Muscle layer of colon (tissue), 2 donors: ENCODE measurements around the gene RCC1.
"Not testable (repeated sequence)": the region's sequence is repeated elsewhere in the genome, so short reads cannot be mapped to it uniquely, and the experiment has no call there.

ENCODE experiments used
- H3K27ac ChIP-seq: one replicate; pipeline ENCODE4 v1.7.0; 2013; ENCODE audit warnings: low read depth, mild to moderate bottlenecking, low read length, moderate library complexity
- H3K27me3 ChIP-seq, 2 donors: one replicate each; pipeline ENCODE4 v1.7.0; 2013; ENCODE audit warnings: low read length in 2 of 2, mild to moderate bottlenecking in 2 of 2; ENCODE audit not compliant: insufficient read depth in 2 of 2, control insufficient read depth in 1 of 2
- H3K36me3 ChIP-seq: one replicate; pipeline ENCODE4 v1.7.0; 2013; ENCODE audit warnings: mild to moderate bottlenecking, low read length; ENCODE audit not compliant: insufficient read depth
- H3K4me1 ChIP-seq: one replicate; pipeline ENCODE4 v1.7.0; 2013; ENCODE audit warnings: mild to moderate bottlenecking, low read length; ENCODE audit not compliant: insufficient read depth
- H3K4me3 ChIP-seq, 2 donors: one replicate each; pipeline ENCODE4 v1.7.0; 2013; ENCODE audit warnings: low read length in 2 of 2, low read depth in 1 of 2, mild to moderate bottlenecking in 1 of 2, moderate library complexity in 1 of 2
- H3K9ac ChIP-seq: one replicate; pipeline ENCODE4 v1.7.0; 2013; ENCODE audit warnings: low read length
- H3K9me3 ChIP-seq: one replicate; pipeline ENCODE4 v1.7.0; 2013; ENCODE audit warnings: mild to moderate bottlenecking, low read length
- donor health status: abdominal sarcoma.
- donor health status: Adenocarcinoma of cecum.

RCC1 gene, protein sequence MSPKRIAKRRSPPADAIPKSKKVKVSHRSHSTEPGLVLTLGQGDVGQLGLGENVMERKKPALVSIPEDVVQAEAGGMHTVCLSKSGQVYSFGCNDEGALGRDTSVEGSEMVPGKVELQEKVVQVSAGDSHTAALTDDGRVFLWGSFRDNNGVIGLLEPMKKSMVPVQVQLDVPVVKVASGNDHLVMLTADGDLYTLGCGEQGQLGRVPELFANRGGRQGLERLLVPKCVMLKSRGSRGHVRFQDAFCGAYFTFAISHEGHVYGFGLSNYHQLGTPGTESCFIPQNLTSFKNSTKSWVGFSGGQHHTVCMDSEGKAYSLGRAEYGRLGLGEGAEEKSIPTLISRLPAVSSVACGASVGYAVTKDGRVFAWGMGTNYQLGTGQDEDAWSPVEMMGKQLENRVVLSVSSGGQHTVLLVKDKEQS

DNA sequence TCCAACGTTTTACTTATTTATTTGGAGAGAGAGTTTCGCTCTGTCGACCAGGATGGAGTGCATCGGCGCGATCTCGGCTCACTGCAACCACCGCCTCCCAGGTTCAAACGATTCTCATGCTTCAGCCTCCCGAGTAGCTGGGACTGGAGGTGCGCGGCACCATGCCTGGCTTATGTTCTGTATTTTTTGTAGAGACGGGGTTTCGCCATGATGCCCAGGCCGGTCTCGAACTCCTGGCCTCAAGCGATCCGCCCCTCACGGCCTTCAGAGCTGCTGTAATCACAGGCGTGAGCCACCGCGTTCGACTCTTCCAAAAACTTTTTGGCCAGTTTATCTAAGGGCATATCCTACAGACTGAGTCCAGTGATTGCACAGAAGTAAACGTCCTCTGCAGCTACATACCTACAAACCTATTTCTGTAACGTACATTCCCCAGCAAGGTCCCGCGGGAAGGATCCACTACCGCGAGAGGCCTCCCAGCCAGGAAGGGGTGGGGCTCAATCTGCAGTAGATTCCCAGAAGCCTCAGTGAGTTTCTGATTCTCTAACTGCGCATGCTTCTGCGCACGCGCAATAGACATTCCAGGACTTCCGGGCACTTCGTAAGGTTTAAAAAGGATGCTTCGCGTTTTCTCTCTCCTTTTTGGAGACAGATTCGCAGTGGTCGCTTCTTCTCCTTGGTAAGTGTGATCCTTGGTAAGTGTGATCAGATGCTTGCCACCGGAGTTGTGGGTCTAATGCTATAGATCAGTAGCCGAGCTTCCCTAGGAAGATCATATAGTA lies at the start of gene RCC1:
RCC1 (plus strand) TSS at position 638 of the 782 bp plus-strand sequence. CDS start 23,824 bp downstream, outside the sequence.
- H3K9ac ChIP-seq = peak within 1 kb of the TSS; percentile 84
- no peaks in the 10 kb centered on the region for H3K9me3 ChIP-seq
- peaks cover 29% of the 10 kb centered on the region for H3K36me3 ChIP-seq
- H3K4me1 ChIP-seq = peaks cover 25% of the 10 kb centered on the region
- H3K27ac ChIP-seq = peak within 1 kb of the TSS; percentile 85
- no peaks in the 10 kb centered on the region for H3K27me3 ChIP-seq
- H3K4me3 ChIP-seq = peak within 1 kb of the TSS; percentile 64 to 85

DNA sequence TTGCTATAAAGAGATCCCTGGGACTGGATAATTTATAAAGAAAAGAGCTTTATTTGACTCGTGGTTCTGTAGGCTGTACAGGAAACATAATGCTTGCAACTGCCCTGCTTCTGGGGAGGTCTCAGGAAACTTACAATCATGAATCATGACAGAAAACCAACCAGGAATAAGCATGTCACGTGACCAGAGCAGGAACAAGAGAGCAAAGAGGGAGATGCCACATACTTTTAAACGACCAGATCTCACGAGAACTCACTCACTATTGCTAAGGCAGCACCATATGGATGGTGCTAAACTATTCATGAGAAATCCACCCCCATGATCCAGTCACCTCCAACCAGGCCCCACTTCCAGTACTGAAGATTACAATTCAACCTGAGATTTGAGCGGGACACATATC lies 49.8 kb upstream of the RCC1 start:
- no peaks in the 10 kb centered on the region for H3K4me1 ChIP-seq

DNA sequence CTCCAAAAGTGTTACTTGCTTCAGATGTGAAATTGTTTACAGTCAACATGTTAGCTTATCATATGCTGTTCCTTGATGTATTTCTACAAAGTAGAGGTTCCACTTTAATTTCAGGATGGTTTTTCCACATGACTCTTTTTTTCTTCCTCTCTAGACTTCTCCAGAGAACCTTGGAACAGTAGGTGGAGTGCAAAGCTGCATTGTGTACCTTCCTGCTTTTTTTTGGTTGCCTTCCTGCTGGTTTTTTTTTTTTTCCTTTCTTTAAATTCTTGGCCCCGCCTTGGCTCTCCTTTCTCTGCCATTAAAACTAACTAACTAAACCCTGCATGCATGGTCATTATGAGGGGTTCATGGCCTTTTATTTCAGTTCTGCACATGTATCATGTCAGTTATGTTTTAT lies 48.2 kb upstream of the RCC1 start:
- no peaks in the 10 kb centered on the region for H3K9me3 ChIP-seq
- H3K27me3 ChIP-seq = no peaks in the 10 kb centered on the region
- no peak overlapping the region for H3K4me3 ChIP-seq
- H3K9ac ChIP-seq = no peak overlapping the region
- H3K4me1 ChIP-seq = no peaks in the 10 kb centered on the region
- H3K36me3 ChIP-seq = peaks cover 11% of the 10 kb centered on the region
- H3K27ac ChIP-seq = no peak overlapping the region

More for the DNA sequence above, 49.8 kb upstream of the RCC1 start:
- Histone ChIP-seq H3K4me3 (no peak overlapping the region), H3K9ac (no peak overlapping the region), H3K9me3 (no peaks in the 10 kb centered on the region), H3K27me3 (no peaks in the 10 kb centered on the region), H3K36me3 (peaks cover 11% of the 10 kb centered on the region), H3K27ac (no peak overlapping the region)

DNA sequence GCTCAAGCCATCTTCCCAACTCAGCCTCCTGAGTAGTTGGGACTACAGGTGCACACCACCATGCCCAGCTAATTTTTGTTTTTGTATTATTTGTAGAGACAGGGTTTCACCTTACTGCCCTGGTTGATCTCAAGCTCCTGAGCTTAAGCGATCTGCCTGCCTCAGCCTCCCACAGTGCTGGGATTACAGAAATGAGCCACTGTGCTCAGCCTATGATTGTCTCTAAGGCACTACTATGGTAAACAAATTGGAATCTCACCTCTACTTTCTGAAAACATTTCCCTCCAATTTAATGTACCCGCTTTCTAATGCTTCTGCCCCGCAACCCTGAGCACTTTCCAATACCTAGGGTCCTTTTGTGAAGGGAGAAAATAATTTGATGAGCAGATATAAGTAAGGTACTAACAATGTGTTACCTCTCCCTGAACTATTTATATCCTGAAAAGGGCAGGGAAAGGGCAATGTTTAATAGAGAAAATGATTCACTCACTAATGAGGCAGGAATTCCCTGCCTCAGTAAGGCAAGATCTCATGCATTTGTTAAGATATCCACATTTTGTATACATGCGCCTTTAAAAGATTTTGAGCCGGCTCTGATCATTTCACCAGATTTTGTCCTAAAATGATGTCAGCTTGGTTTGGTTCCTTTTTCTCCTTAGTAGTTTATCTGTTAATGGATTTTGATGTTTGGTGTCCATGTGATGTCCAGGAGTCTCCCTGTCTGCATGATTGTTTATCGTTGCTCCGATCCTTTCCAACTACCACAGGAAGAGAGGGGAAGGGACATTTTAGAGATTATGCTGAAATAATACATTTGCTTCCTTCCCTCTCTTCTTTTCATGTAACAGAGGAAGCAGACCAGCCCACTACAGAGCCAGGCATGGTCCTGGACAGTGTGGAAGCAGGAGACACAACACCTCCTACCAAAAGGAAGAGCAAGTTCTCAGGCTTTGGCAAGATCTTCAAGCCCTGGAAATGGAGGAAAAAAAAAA lies 47.3 kb upstream of the RCC1 start:
- no peaks in the 10 kb centered on the region for H3K9me3 ChIP-seq
- H3K4me3 ChIP-seq = no peak overlapping the region
- no peaks in the 10 kb centered on the region for H3K27me3 ChIP-seq
- no peaks in the 10 kb centered on the region for H3K4me1 ChIP-seq
- H3K9ac ChIP-seq = no peak overlapping the region
- H3K27ac ChIP-seq = no peak overlapping the region
- H3K36me3 ChIP-seq = peaks cover 11% of the 10 kb centered on the region

DNA sequence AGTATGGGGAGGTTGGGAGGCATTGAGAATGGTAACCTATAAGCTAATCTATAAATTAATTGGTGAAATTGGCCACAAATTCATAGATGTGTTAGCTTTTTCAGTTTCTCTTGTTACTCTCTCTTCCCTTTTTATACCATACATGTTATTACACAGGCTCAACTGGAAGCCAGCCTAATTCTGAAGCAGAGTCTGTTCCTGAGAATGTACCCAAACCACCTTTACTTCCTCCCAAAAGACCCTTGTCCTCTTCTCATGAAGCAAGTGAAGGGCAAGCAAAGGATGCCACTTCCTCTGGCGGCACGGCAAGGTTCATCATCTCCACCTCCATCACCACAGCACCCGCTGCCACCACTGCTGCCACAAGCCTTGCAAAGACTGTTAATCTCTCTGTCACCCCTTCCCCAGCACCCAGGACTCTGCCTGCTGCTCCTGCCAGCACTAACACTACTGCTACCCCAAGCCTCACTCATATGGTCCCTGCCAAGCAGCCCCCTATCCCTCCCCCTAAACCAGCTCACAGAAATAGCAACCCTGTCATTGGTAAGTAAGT lies 39.5 kb upstream of the RCC1 start:
- Histone ChIP-seq H3K36me3 (peaks cover 18% of the 10 kb centered on the region), H3K4me3 (no peak overlapping the region), H3K9ac (no peak overlapping the region), H3K9me3 (no peaks in the 10 kb centered on the region), H3K27me3 (no peaks in the 10 kb centered on the region), H3K27ac (no peak overlapping the region), H3K4me1 (no peaks in the 10 kb centered on the region)

DNA sequence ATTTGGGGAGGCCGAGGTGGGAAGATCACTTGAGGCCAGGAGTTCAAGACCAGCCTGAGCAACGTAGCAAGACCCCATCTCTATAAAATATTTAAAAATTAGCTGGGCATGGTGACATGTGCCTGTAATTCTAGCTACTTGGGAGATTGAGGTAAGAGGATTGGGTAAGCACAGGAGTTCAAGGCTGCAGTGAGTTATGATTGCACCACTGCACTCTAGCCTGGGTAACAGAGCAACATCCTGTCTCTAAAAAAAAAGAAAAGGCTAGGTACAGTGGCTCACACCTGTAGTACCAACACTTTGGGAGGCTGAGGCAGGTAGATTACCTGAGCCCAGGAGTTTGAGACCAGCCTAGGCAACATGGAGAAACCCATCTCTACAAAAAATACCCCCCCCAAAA lies 35.7 kb upstream of the RCC1 start:
- no peak overlapping the region for H3K4me3 ChIP-seq
- no peaks in the 10 kb centered on the region for H3K9me3 ChIP-seq
- no peaks in the 10 kb centered on the region for H3K4me1 ChIP-seq
- peaks cover 25% of the 10 kb centered on the region for H3K36me3 ChIP-seq
- H3K9ac ChIP-seq = no peak overlapping the region
- H3K27me3 ChIP-seq = no peaks in the 10 kb centered on the region
- no peak overlapping the region for H3K27ac ChIP-seq

DNA sequence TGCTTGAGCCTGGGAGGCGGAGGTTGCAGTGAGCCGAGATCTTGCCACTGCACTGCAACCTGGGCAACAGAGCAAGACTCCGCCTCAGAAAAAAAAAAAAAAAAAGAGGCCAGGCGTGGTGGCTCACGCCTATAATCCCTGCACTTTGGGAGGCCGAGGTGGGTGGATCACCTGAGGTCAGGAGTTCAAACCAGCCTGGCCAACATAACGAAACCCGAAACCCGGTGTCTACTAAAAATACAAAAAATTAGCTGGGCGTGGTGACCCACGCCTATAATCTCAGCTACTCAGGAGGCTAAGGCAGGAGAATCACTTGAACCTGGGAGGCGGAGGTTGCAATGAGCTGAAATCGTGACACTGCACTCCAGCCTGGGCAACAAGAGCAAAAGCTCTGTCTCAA lies 26.3 kb upstream of the RCC1 start:
- H3K27me3 ChIP-seq, H3K27ac ChIP-seq, H3K9me3 ChIP-seq, H3K4me3 ChIP-seq, H3K4me1 ChIP-seq, H3K9ac ChIP-seq: not testable (repeated sequence)
- peaks cover 33% of the 10 kb centered on the region for H3K36me3 ChIP-seq

DNA sequence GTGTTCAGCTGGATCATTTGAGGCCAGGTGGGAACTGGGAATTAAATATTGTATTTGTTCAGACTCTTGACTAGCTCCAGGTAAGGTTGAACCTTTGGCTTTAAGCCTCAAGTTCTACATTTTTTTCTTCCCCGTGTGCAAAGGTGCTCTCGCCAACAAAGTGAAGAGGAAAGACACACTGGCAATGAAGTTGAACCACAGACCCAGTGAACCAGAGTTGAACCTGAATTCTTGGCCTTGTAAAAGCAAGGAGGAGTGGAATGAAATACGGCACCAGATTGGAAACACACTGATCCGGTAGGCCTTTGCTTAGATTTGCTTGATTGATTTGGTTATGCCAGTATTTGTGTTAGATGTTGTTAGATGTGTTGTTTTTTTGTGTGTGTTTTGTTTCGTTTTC lies 25.5 kb upstream of the RCC1 start:
- no peak overlapping the region for H3K9ac ChIP-seq
- H3K4me1 ChIP-seq = no peaks in the 10 kb centered on the region
- no peaks in the 10 kb centered on the region for H3K9me3 ChIP-seq
- H3K27ac ChIP-seq = no peak overlapping the region
- H3K27me3 ChIP-seq = no peaks in the 10 kb centered on the region
- H3K4me3 ChIP-seq = no peak overlapping the region
- H3K36me3 ChIP-seq = peaks cover 33% of the 10 kb centered on the region

DNA sequence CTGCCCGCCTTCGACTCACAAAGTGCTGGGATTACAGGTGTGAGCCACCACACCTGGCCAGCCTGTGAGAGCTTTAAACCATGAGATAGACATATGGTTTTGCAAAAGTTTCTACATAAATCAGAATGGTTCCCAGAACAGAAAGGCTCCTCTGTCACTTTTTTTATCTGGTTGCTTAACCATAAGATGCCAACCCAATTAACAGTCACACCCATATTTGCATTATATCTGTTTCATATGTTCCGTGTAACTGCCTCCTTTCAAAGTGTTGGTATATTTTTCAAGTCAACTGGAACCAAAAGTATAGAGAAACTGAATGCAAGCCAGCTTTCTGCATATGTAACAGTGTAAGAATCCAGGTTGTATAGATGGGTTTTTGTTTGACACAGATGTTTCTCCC lies 23.7 kb upstream of the RCC1 start:
- no peaks in the 10 kb centered on the region for H3K27me3 ChIP-seq
- no peak overlapping the region for H3K9ac ChIP-seq
- H3K4me3 ChIP-seq = no peak overlapping the region
- H3K27ac ChIP-seq = no peak overlapping the region
- H3K36me3 ChIP-seq = peaks cover 33% of the 10 kb centered on the region
- H3K9me3 ChIP-seq = no peaks in the 10 kb centered on the region
- no peaks in the 10 kb centered on the region for H3K4me1 ChIP-seq

DNA sequence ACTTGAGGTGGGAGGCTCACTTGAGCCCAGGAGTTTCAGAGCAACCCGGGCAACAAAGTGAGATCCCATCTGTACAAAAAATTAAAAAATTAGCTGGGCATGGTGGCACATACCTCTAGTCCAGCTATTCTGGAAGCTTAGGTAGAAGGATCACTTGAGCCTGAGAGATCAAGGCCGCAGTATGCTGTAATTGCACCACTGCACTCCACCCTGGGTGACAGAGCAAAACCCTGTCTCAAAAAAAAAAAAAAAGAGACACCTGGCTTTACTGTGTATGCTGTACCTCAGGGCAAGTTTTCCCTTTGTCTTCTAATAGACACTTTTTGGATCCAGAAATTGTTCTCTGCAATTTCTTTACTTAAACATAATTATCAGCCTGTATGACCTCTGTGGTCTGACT lies 23.1 kb upstream of the RCC1 start:
- H3K9me3 ChIP-seq = no peaks in the 10 kb centered on the region
- H3K27me3 ChIP-seq = no peaks in the 10 kb centered on the region
- H3K4me1 ChIP-seq = no peaks in the 10 kb centered on the region
- no peak overlapping the region for H3K27ac ChIP-seq
- H3K36me3 ChIP-seq = peaks cover 33% of the 10 kb centered on the region
- no peak overlapping the region for H3K9ac ChIP-seq
- no peak overlapping the region for H3K4me3 ChIP-seq

DNA sequence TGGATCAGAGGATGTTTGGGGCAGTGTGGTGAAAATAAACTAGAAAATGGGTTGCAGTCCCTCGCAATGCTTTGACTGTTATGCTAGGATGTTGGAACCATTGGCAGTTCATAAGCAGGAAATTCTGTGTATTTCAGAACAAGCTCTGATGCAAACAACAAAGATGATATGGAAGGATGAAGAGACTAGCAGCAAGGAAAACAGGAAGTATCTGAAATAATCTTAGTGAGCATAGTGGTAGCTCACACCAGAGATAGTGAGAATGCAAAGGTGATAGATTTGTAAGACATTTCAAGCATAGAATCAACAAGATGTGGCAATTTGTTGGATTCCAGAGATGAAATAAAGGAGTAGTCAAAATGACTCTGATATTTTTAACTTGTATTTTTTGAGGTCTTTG lies 11.1 kb upstream of the RCC1 start:
- no peak overlapping the region for H3K27ac ChIP-seq
- no peaks in the 10 kb centered on the region for H3K4me1 ChIP-seq
- H3K36me3 ChIP-seq = peaks cover 10% of the 10 kb centered on the region
- H3K9ac ChIP-seq = no peak overlapping the region
- H3K4me3 ChIP-seq = no peak overlapping the region
- H3K27me3 ChIP-seq = no peaks in the 10 kb centered on the region
- no peaks in the 10 kb centered on the region for H3K9me3 ChIP-seq
